Dermis microvascular lymphatic vessel endothelial cell (primary cell): ENCODE measurements around the gene SBSN. TPM values are rescaled to one million over a fixed set of nuclear protein-coding genes. Genes with fewer than 3 reads are reported as not detected.
A peak's percentile ranks its signal among the peaks of the same experiment; 100 is the strongest.

Experiments
- DNase-seq, 2 donors: peaks; one replicate each; pipeline versions ENCODE4 v3.0.0 to v3.0.0-alpha.2; 2010; ENCODE audit warnings: low read depth in 2 of 2
- total RNA-seq: library from RNA; depleted of rRNA; stranded (reverse); fragments of >200 nt; gene quantifications from 2 replicates; pipeline ENCODE4 v1.2.1, GENCODE V29; 2014

The SBSN gene
- total RNA-seq, 1 donor from 2014 or later: not detected

DNA sequence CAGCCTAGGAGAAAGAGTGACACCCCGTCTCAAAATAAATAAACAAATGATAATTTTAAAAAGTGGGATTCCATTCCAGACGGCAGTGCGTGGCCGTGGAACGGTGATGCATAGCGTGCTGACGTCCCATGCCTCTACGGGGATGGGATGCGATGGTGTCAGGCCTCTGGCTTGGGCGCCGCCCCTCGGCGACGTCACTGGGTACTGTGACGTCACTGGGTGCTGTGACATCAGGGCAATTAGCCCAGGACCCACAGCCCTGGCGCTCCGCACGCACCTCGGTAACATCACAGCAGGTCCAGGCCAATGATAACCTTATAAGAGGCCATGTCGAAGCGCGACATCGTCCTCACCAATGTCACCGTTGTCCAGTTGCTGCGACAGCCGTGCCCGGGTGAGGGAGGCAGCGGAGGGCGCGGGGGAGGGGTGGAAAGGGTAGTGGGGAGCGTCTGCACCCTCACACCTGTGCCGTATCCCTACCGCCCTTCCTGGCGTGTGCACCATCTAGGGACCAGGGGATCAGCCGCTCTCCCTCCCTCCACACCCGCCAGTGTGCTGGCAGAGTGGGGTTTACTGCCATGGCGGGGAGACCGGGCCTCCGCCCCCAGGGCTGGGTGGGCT is 5.2 kb upstream of the SBSN start, which contains the start of gene GAPDHS:
Gene GAPDHS (plus strand): TSS at position 256 of the 621 bp plus-strand sequence. CDS start 72 bp downstream, at position 328.
- no peak for DNase-seq

- no peak for DNase-seq
These were observed 3.2 kb upstream of the SBSN start for GRCh38 chr19:35531291-35531690.

DNA sequence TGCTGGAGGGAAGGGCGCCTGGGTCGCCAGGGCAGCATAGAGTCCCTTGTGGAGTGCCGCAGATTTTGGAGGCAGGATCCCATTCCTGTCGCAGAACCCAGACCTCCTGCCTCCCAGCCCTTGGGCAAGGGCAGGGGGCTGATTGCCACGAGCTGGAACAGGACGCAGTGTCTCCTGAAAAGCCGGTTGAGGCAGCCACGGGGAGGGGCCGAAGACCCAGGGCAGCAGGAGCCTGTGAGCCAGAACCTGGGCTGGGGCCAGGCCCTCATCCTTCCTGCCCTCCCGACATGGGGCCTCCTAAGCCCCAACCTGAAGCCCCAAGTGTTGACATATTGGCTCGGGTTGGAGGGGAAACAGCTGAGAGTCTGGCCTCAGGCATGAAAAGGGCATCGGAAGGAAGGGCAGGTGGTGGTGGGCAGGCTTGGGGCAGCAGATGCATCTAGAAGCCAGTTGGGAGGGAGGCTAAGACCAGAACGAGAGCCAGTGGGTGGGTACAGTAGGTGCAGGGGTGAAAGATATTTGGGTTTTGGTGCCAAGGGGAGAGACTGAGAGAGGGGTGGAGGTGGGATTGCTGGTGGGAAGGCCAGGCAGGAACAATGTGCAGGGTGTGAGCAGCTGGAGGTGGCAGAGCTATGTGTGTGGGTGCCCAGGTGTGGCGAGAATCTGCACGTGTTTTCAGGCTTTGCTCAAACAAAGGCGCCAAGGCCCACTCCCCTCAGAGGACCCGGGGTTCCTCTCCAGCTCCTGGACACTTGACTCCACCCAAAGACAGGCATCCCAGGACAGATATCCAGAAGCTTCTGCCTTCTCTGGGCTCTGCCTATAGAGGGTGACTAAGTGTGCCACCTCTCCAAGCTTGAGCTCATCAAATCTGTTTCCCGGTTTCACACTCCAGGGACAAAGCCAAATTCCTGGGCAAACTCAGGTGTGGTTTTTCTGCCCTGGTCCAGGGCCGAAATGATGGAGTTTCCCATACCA is 1.4 kb upstream of the SBSN start:
- DNase-seq: no peak

DNA sequence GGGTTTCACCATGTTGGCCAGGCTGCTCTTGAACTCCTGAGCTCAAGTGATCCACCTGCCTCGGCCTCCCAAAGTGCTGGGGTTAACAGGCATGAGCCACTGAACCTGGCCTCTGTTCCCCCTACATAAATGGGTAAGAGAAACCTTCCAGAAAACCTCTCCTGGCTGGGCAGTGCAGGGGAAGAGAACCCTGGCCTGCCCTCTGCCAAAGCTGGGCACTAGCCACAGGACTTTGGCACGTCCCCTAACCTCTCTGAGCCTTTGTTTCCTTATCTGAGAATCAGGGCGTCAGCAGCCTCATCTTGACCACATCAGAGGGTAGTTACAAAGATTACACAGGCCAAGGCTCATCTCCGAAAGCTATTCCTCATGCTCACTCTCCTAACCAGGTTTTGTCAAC is 2.2 kb downstream of the SBSN start:
- no peak for DNase-seq

DNA sequence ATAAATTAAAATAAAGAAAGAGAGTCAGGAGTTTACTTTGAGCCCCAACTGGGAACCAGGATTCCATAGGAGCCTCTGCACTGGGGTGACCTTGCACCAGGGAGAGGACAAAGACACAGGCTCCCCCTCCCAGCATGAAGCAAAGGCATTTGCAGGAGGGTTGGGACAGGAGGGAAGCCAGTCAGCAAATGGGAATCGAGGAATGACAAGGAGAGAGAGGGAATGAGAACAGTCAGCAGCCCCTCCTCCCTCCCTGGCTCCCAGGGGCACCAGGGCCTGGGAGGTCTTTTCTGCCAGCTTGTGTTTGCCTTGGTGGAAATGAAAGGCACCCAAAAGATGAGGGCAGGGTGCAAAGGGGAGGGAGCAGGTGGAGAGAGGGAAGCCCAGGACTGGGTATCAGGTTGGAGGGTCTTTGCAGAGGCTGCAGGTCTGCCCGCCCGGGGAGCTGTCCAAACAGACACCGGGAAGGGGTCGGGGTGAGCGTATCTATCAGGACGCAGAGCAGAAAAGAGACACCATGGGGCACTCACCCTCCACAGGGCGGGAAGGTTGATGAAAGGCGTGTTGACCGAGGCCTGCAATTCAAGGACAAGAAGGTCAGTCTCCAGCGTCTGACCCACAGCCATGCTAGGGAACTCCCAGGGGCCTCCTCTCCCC is 3.8 kb downstream of the SBSN start:
- no peak for DNase-seq

DNA sequence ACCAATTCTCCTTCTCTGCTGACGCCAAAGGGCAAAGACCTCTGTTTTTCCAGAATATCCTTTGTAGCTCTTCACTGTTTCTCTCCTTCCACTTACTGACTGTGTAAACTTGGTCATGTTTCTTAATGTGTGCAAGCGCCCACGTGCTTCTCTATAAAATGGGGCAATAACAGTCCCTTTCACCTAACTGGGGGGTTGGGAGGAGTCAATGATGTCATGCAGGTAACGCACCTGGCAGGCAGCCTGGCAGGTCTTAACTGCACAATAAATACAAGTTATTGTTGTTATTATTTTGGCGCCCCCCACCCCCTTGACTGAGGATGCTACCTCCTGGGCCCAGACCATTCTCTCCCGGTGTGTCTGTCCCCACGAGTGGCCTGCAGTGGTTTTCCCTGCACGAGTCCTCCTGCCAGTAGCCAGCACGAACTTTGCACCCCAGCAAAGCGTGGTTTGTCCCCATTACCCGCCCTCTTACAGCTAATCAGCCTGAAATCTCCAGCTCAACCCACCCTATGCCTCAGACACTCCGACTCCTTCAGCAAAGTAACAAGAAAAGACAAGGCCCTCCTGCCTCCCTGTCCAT is 5.3 kb downstream of the SBSN start:
- no peak for DNase-seq

- DNase-seq: no peak
These were observed 6.9 kb downstream of the SBSN start for GRCh38 chr19:35521124-35521743.

DNA sequence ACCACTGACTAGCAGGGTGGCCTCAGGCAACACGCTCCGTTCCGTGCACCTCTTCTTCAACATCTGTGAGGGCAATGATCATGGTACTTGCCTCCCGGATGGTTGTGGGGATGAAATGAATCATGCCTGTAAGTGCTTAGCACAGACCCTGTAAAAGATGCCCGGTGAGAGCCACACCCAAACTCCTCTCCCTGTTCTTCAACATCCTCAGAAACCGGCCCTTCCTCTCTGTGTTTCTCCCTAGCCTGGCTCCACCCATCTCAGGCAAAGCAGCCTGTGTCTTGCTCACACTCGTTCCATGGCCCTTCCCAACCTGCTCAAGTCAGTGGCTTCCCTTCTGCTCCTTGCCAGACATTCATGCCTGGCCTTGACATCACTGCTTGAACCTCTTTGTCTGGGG is 8.8 kb downstream of the SBSN start:
- DNase-seq: no peak

DNA sequence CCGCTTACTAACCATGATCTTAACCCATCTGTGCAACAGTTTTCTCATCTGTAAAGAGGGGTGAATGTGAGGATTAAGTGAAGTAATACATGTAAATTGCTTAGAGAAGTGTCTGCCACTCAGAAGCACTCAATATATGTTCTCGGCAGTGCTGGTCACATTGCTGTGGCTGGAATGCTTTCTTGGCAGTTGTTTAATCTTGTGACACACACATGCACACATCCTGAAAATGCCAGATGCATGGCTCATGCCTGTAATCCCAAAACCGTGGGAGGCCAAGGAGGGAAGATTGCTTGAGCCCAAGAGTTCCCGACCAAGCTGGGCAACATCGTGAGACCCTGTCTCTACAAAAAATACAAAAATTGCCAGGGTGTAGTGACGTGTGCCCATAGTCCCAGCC is 9.8 kb downstream of the SBSN start:
- DNase-seq: no peak

GRCh38 chr19:35517342-35517741 is 10.8 kb downstream of the SBSN start:
- DNase-seq: no peak

DNA sequence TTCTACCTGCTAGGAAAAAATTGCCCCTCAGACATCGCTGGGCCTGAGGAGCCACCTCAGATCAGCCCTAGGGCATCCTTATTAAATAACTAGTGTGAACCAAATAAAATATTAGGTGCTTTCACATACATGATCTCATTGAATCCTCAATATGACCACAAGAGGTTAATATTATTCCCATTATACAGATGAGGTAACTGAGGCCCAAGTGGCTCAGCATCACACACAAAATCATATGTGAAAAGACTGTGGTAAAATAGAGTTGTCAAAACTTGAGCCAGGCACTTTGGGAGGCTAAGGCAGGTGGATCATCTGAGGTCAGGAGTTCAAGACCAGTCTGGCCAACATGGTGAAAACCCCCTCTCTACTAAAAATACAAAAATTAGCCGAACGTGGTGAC is 11.8 kb downstream of the SBSN start:
- no peak for DNase-seq

DNA sequence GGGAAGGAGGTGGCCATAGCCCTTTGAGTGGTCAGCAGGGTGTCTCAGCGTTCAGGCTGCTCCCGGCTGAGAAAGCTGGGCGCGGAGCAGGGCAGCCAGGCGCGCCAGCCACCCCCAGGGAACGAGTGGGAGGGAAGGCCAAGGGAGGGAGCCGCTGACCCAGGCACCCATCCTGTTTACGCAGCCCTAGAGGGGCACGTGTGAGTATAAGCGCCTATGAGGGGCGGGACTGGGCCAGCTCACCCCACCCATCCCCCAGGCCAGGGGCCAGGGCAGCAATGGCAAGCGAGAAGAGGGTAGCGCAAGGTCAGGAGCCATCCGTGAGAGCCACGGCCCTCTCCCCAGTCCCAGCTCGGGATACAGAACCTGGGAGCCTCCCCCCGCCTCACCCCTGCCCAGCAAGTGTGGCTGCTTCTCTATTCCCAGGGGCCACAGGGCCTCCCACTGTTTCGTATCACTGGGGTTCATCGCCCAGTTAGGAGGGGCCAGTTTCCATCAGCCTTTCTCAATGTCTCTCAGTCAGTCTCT is 13.8 kb downstream of the SBSN start:
- no peak for DNase-seq

DNA sequence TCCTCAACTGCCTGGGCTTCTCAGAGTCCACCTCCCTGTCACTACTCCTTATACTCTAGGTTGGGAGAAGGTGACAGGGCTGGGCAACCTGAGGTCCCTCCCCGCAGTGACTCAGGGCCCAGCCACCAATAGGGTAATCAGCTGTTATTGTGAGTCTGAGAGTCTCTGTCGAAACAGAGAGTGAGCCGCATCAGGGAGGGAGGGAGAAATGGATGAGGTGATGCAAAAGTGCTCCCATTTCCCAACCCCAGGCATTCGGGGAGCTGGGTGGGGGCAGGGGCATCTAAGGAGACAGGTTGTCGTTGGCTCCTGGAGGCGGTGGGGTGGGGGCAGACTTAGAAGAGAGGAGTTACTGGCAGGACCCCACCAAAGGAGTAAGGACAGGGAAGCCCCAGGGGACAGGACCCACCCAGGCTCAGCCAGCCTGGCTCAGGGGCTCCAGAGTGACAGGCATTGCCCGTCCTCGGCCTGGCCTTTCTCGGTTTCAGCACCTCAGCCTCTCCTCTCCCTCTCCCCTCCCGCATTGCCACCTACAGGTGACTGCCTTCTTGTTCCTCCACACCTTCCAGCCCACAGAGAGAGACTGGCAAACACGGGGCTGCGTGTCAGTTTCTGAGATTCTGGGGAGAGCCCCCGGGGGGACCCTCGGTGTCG is 14.4 kb downstream of the SBSN start, which contains the start of gene DMKN:
Gene DMKN (minus strand): TSS at position 22 of the 654 bp plus-strand sequence. CDS start 174 bp downstream, outside the sequence.
- DNase-seq: no peak

- DNase-seq: no peak
These were observed 15.1 kb downstream of the SBSN start for GRCh38 chr19:35512831-35513627.

- no peak for DNase-seq
These were observed 16.8 kb downstream of the SBSN start for GRCh38 chr19:35511337-35511736.

GRCh38 chr19:35510626-35510964 is 17.5 kb downstream of the SBSN start:
- DNase-seq: no peak

- DNase-seq: peak in 1 of 2 donors; percentile 35
These were observed 18.1 kb downstream of the SBSN start for GRCh38 chr19:35509861-35510625.

DNA sequence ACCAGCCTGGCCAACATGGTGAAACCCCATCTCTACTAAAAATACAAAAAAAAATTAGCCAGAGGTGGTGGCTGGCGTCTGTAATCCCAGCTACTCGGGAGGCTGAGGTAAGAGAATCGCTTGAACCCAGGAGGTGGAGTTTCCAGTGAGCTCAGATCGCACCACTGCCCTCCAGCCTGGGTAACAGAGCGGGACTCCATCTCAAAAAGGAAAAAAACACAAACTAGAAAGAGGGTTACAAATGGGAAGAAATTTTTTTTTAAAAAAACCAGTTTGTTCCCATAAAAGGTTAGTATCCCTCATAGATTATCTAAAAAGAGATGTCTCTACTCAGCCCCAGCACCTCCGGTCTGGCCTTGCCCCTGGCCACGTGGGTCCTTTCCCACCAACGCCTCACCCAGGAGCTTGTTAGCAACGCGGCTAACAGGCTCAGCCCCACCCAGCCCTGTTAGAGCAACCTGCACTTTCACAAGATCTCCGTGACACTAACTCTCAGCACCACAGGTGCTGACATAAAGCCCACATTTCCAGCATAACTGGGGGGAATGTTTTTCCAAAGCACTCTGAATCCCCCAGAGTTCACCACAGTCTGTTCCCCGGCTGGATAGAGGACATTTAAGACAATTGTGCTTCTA is 19.0 kb downstream of the SBSN start:
- DNase-seq: no peak
